Medulla oblongata (tissue), 1 donor: ENCODE data around the gene ARRB1.
"Not testable (repeated sequence)": the region's sequence is repeated elsewhere in the genome, so short reads cannot be mapped to it uniquely, and the experiment has no call there.

Source experiments
- DNase-seq: peaks from one replicate; pipeline ENCODE4 v3.0.0-alpha.2; 2015; ENCODE audit errors: extremely low spot score

Gene ARRB1

GRCh38 chr11:75276186-75276585 is 75.3 kb downstream of the ARRB1 start:
- no peak for DNase-seq

GRCh38 chr11:75275581-75275980 is 75.9 kb downstream of the ARRB1 start:
- DNase-seq = peak; percentile 66

- not testable (repeated sequence) for DNase-seq
Observed at GRCh38 chr11:75274716-75275115, 76.7 kb downstream of the ARRB1 start.

- DNase-seq = no peak
Observed at GRCh38 chr11:75273411-75274391, 77.8 kb downstream of the ARRB1 start.

- DNase-seq = no peak
Observed at GRCh38 chr11:75272821-75273301, 78.6 kb downstream of the ARRB1 start.

GRCh38 chr11:75272391-75272790 is 79.1 kb downstream of the ARRB1 start:
- DNase-seq = no peak

- DNase-seq = no peak
Observed at GRCh38 chr11:75271730-75272129, 79.7 kb downstream of the ARRB1 start.

- DNase-seq = no peak
Observed at GRCh38 chr11:75270896-75271418, 80.5 kb downstream of the ARRB1 start.

- DNase-seq = no peak
Observed at GRCh38 chr11:75269896-75270295, 81.6 kb downstream of the ARRB1 start.

GRCh38 chr11:75269367-75269660 is 82.1 kb downstream of the ARRB1 start:
- no peak for DNase-seq

GRCh38 chr11:75268626-75269366 is 82.7 kb downstream of the ARRB1 start:
- DNase-seq = no peak

- DNase-seq = no peak
Observed at GRCh38 chr11:75267171-75267970, 84.1 kb downstream of the ARRB1 start.

GRCh38 chr11:75265851-75266531 is 85.5 kb downstream of the ARRB1 start:
- DNase-seq = peak; percentile 60

- no peak for DNase-seq
Observed at GRCh38 chr11:75264971-75265370, 86.5 kb downstream of the ARRB1 start.

GRCh38 chr11:75264356-75264755 is 87.1 kb downstream of the ARRB1 start:
- DNase-seq = no peak

- DNase-seq = no peak
Observed at GRCh38 chr11:75263944-75264349, 87.5 kb downstream of the ARRB1 start.

GRCh38 chr11:75262961-75263852 is 88.3 kb downstream of the ARRB1 start:
- no peak for DNase-seq

GRCh38 chr11:75262436-75262835 is 89.0 kb downstream of the ARRB1 start:
- no peak for DNase-seq

- no peak for DNase-seq
Observed at GRCh38 chr11:75261902-75262361, 89.5 kb downstream of the ARRB1 start.
